Kidney (tissue), 14 donors: ENCODE results near the gene SPRR4. TPM values are rescaled to one million over a fixed set of nuclear protein-coding genes. Genes with fewer than 3 reads are reported as not detected.

Experiments
- DNase-seq, 5 donors: peaks; one replicate each; pipeline ENCODE4 v3.0.0-alpha.2; 2013 to 2020
- FAIRE-seq: peaks from 2 replicates; lab custom pipeline; 2012; peaks lifted over from hg19 to GRCh38; lab: Jason Lieb, UNC
- H3K27ac ChIP-seq, 2 donors: one replicate each; pipeline ENCODE4 v1.7.0; 2013; ENCODE audit warnings: low read depth in 2 of 2, low read length in 2 of 2, inconsistent platforms in 1 of 2
- H3K27me3 ChIP-seq: one replicate; pipeline ENCODE4 v1.7.1; 2013; ENCODE audit warnings: low read length, inconsistent platforms; ENCODE audit not compliant: control insufficient read depth, insufficient read depth
- H3K36me3 ChIP-seq, 3 donors: one replicate each; pipeline versions ENCODE4 v1.7.0 to v1.7.1; 2013; ENCODE audit warnings: low read length in 3 of 3, control low read depth in 1 of 3, inconsistent platforms in 1 of 3; ENCODE audit not compliant: insufficient read depth in 3 of 3, control insufficient read depth in 2 of 3
- H3K4me1 ChIP-seq, 3 donors: one replicate each; pipeline versions ENCODE4 v1.7.0 to v1.7.1; 2013; ENCODE audit warnings: low read length in 3 of 3, inconsistent platforms in 1 of 3, low read depth in 1 of 3; ENCODE audit not compliant: control insufficient read depth in 2 of 3, insufficient read depth in 2 of 3
- H3K4me3 ChIP-seq, 3 donors: one replicate each; pipeline versions ENCODE4 v1.7.0 to v1.8.1; 2013; ENCODE audit warnings: low read length in 3 of 3, control low read depth in 1 of 3, inconsistent platforms in 1 of 3
- H3K9ac ChIP-seq, 3 donors: one replicate each; pipeline versions ENCODE4 v1.7.0 to v1.7.1; 2013; ENCODE audit warnings: low read length in 3 of 3, control low read depth in 1 of 3, inconsistent platforms in 1 of 3
- H3K9me3 ChIP-seq, 3 donors: one replicate each; pipeline versions ENCODE4 v1.7.0 to v1.7.1; 2013; ENCODE audit warnings: low read length in 3 of 3, control low read depth in 1 of 3, inconsistent platforms in 1 of 3; ENCODE audit not compliant: control insufficient read depth in 2 of 3, insufficient read depth in 1 of 3
- intact Hi-C: fragments of 100-400 bp; cut with DNase I; formaldehyde crosslinking; loops from one replicate; pipeline ENCODE4 v1.11.1; 2022
- polyA plus RNA-seq: library from polyadenylated mRNA; stranded (reverse); fragments of 350-450 nt; fragmentation: Illumina TruSeq; extraction: RNeasy Lipid Tissue Mini Kit (QIAGEN cat#74804); gene quantifications from one replicate; pipeline ENCODE4 v1.2.3, GENCODE V29; 2014; ENCODE audit warnings: low read depth, low replicate concordance; ENCODE audit not compliant: insufficient read depth
- total RNA-seq: library from RNA; stranded (reverse); fragmentation: NEBNext Ultra II Directional; extraction: Animal tissue kit (Norgen Biotek cat#: 25700); gene quantifications from one replicate; pipeline ENCODE4 v1.2.1, GENCODE V29; 2021
- TF ChIP-seq, protein P1 (sequence below): IDR thresholded peaks from 3 replicates; pipeline ENCODE4 v1.5.1; 2012; ENCODE audit warnings: mild to moderate bottlenecking, moderate library complexity, borderline replicate concordance; ENCODE audit not compliant: insufficient read depth; ENCODE audit errors: extremely low read depth
- donor health status: control.
- donor health status: control.
- donor health status: control.
- donor health status: control.
- donor health status: control.
- donor health status: DM: yes; HTN: yes; CAD: no.
- donor health status: Normal renal cell carcinoma (clear cell type).

SPRR4 gene
- total and polyA plus RNA-seq, 2 donors from 2014 or later, result not detected

DNA sequence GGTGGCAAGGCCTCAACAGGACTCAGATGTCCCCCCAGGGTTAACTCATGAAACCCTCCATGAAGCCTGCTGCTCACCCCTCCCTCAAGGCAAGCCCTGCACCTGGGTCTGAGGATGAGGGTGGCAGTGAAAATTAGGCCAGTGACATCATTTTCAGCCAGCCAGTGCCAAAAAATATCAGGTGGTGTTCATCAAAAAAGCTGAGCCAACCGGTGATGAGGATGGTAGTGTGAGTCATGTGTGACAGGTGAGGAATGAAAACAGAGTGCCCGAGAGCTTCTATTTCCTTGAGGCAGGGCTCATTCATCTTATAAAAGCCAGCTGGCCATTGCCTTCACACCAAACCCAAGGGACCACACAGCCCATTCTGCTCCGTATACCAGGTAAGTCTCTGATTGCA lies 13.3 kb downstream of the SPRR4 start, which contains the start of gene SPRR1A:
SPRR1A (plus strand) TSS at position 339 of the 400 bp plus-strand sequence. CDS start 1,150 bp downstream, outside the sequence.
- no peak for DNase-seq
- Histone ChIP-seq H3K27me3 (no peaks in the 10 kb centered on the region), H3K4me3 (no peak within 1 kb of the TSS), H3K9me3 (peaks cover 0 to 1% (median 0%) of the 10 kb centered on the region in 3 donors), H3K4me1 (peaks cover 0 to 3% (median 0%) of the 10 kb centered on the region in 3 donors), H3K9ac (no peak within 1 kb of the TSS), H3K36me3 (no peaks in the 10 kb centered on the region), H3K27ac (no peak within 1 kb of the TSS)
- intact Hi-C loops, result no loop called here
- no peak for FAIRE-seq
- TF ChIP-seq, protein P1, sequence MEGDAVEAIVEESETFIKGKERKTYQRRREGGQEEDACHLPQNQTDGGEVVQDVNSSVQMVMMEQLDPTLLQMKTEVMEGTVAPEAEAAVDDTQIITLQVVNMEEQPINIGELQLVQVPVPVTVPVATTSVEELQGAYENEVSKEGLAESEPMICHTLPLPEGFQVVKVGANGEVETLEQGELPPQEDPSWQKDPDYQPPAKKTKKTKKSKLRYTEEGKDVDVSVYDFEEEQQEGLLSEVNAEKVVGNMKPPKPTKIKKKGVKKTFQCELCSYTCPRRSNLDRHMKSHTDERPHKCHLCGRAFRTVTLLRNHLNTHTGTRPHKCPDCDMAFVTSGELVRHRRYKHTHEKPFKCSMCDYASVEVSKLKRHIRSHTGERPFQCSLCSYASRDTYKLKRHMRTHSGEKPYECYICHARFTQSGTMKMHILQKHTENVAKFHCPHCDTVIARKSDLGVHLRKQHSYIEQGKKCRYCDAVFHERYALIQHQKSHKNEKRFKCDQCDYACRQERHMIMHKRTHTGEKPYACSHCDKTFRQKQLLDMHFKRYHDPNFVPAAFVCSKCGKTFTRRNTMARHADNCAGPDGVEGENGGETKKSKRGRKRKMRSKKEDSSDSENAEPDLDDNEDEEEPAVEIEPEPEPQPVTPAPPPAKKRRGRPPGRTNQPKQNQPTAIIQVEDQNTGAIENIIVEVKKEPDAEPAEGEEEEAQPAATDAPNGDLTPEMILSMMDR, result no peak

DNA sequence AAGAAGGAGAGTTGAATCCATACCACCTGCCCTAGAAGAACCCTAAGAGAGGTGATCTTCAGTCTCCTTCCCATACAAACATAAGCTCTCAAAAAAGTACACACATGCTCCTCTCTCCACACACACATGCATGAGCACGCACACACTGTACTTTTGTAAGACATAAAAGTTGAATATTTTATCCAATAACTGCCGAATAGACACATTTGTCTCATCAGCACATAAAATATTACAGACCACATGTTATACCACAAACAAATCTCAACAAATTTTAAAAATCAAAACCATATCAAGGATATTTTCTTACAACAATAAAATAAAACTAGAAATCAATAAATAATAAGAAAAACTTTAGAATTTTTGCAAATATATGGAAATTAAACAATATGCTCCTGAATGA lies 16.1 kb downstream of the SPRR4 start:
- Histone ChIP-seq H3K27me3 (no peaks in the 10 kb centered on the region), H3K9ac (no peak overlapping the region), H3K27ac (no peak overlapping the region), H3K9me3 (peaks cover 0 to 1% (median 0%) of the 10 kb centered on the region in 3 donors), H3K4me1 (no peaks in the 10 kb centered on the region), H3K4me3 (no peak overlapping the region), H3K36me3 (no peaks in the 10 kb centered on the region)
- peak; percentile 85 for FAIRE-seq
- DNase-seq, result no peak
- TF ChIP-seq, protein P1, result no peak
- intact Hi-C loops, result no loop called here

DNA sequence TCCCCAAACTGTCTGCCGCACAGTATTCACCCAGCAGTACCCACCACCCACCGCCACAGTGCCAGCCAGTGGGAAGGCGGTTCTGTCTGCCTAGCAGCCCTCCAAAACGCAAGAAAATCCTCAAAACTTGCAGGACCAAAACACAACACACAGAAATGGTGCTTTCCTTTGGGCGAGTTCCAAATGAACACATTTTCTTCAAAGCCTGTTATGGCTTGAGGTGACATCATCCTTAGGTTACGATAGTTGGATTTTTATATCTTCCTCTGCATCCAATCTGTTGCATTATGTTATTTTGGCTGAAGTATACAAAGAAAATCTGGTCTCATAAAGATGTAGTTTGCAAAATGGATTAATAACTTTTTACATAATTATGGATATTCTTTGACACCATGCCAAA lies 22.7 kb downstream of the SPRR4 start:
- peaks cover 0 to 6% (median 1%) of the 10 kb centered on the region in 3 donors for H3K9me3 ChIP-seq
- no peaks in the 10 kb centered on the region for H3K4me1 ChIP-seq
- no peaks in the 10 kb centered on the region for H3K36me3 ChIP-seq
- no peak overlapping the region for H3K9ac ChIP-seq
- intact Hi-C loops, result no loop called here
- no peak overlapping the region for H3K27ac ChIP-seq
- no peak for FAIRE-seq
- no peak for DNase-seq
- TF ChIP-seq, protein P1, result no peak
- H3K27me3 ChIP-seq, result no peaks in the 10 kb centered on the region
- no peak overlapping the region for H3K4me3 ChIP-seq

DNA sequence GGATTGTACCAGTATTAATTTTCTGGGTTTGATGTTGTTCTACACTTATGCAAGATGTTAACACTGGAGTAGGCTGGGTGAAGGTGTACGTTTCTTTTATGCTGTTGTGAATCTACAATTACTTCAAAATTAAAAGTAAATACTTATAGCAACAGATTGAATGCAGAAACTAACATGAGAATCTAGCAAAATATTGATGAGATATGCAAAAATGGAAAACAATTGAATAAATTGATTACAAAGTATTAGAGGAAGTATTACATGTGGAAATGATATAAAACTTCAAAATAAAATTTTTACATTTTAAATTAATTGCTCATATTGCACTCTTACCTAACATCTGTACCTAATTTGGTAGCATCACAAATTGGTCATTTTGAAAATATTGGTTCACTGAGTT lies 25.4 kb downstream of the SPRR4 start:
- H3K9ac ChIP-seq, result no peak overlapping the region
- peaks cover 0 to 6% (median 1%) of the 10 kb centered on the region in 3 donors for H3K9me3 ChIP-seq
- FAIRE-seq (peak; percentile 38), DNase-seq (no peak)
- H3K4me3 ChIP-seq, result no peak overlapping the region
- TF ChIP-seq, protein P1, result no peak
- no peak overlapping the region for H3K27ac ChIP-seq
- intact Hi-C loops, result no loop called here
- no peaks in the 10 kb centered on the region for H3K4me1 ChIP-seq
- no peaks in the 10 kb centered on the region for H3K27me3 ChIP-seq
- no peaks in the 10 kb centered on the region for H3K36me3 ChIP-seq
